C4-2B (cell line): ENCODE measurements around the gene ZNF516.

ENCODE experiments used
- H3K27ac ChIP-seq: fragments of 450-650 bp; 2 replicates; pipeline ENCODE4 v1.5.1; 2017
- CTCF ChIP-seq: fragments of 450-650 bp; conservative IDR thresholded peaks from 2 replicates; pipeline ENCODE4 v1.5.1; 2017; ENCODE audit warnings: mild to moderate bottlenecking
- ZFX ChIP-seq: fragments of 450-650 bp; IDR thresholded peaks from 2 replicates; pipeline ENCODE4 v1.6.1; 2017

The ZNF516 gene

GRCh38 chr18:76363436-76364120, 131.5 kb downstream of the ZNF516 start:
- TF ChIP-seq CTCF (no peak), ZFX (no peak)
- no peak overlapping the region for H3K27ac ChIP-seq

GRCh38 chr18:76362676-76363075, 132.4 kb downstream of the ZNF516 start:
- no peak overlapping the region for H3K27ac ChIP-seq
- TF ChIP-seq ZFX (no peak), CTCF (no peak)

- H3K27ac ChIP-seq, result no peak overlapping the region
- TF ChIP-seq CTCF (no peak), ZFX (no peak)
Measured at GRCh38 chr18:76361219-76361618, 133.8 kb downstream of the ZNF516 start.

GRCh38 chr18:76359909-76360308, 135.1 kb downstream of the ZNF516 start:
- TF ChIP-seq ZFX (no peak), CTCF (no peak)
- no peak overlapping the region for H3K27ac ChIP-seq

- TF ChIP-seq CTCF (no peak), ZFX (no peak)
- H3K27ac ChIP-seq, result no peak overlapping the region
Measured at GRCh38 chr18:76358774-76359173, 136.3 kb downstream of the ZNF516 start.

- TF ChIP-seq ZFX, result no peak
- no peak for TF ChIP-seq CTCF
- H3K27ac ChIP-seq, result no peak overlapping the region
Measured at GRCh38 chr18:76357585-76358260, 137.3 kb downstream of the ZNF516 start.

GRCh38 chr18:76357174-76357573, 137.9 kb downstream of the ZNF516 start:
- TF ChIP-seq CTCF (no peak), ZFX (no peak)
- H3K27ac ChIP-seq, result no peak overlapping the region
